GM10266 (cell line): ENCODE data around the gene ATP6V0B.

ENCODE experiments used
- DNase-seq: peaks from one replicate; pipeline ENCODE4 v3.0.0; 2012; ENCODE audit errors: extremely low spot score
- CTCF ChIP-seq: IDR thresholded peaks from 2 replicates; pipeline ENCODE4 v1.5.1; 2012; ENCODE audit warnings: mild to moderate bottlenecking, low read depth; ENCODE audit not compliant: control insufficient read depth, insufficient read depth; ENCODE audit errors: missing control alignments

Gene ATP6V0B

GRCh38 chr1:43982808-43983207 lies 8.0 kb downstream of the ATP6V0B start:
- no peak for DNase-seq
- no peak for TF ChIP-seq CTCF

GRCh38 chr1:43983253-43983899 lies 8.6 kb downstream of the ATP6V0B start:
- TF ChIP-seq CTCF: no peak
- no peak for DNase-seq

- no peak for TF ChIP-seq CTCF
- no peak for DNase-seq
Measured at GRCh38 chr1:43984855-43985254, 10.1 kb downstream of the ATP6V0B start.

GRCh38 chr1:43985984-43986595 lies 11.3 kb downstream of the ATP6V0B start:
- DNase-seq: no peak
- TF ChIP-seq CTCF: no peak

- TF ChIP-seq CTCF: no peak
- DNase-seq: no peak
Measured at GRCh38 chr1:43986712-43987111, 12.0 kb downstream of the ATP6V0B start.

GRCh38 chr1:43987159-43987902 lies 12.6 kb downstream of the ATP6V0B start:
- no peak for TF ChIP-seq CTCF
- DNase-seq: no peak
